ENCODE data around the gene RASSF4. TPM values are rescaled to one million over a fixed set of nuclear protein-coding genes. Genes with fewer than 3 reads are reported as not detected.
A peak's percentile ranks its signal among the peaks of the same experiment; 100 is the strongest.

The RASSF4 gene
- total and polyA plus RNA-seq, 2 donors (not counting 3 experiments of a cell fraction or from before 2014, with no cell fraction given) = 7.6 to 8.2 TPM

DNA sequence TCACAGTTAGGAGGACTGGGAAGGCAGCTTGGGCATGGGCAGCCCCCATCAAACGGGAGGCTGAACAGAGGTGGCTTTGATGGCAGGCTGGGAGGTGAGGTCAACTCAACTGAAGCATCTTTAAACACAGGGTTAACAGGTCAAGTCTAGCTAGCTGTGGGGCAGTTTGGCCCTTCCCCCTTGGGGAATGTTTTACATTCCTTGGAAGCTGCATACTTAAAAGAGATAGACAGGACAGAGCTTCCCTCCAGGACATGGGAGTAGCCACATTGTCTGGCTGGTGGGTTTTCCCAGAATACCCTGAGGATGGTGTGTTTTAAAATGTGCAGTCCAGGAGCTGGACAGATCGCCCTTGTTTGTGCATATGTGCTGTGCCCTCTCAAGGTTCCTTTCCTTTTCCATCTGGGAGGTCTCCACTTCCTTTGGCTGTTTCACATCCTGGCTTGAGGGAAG, 6.8 kb upstream of the RASSF4 start:
- Histone ChIP-seq H3K4me3 (replicated peaks in 1 of 3; ENCODE audit: insufficient read depth in 1 of 3, low read depth in 1 of 3, low read length in 3 of 3) (no peak overlapping the region), H3K79me2 (ENCODE audit: control insufficient read depth, insufficient read depth, low read length) (no peaks in the 10 kb centered on the region), H3K36me3 (ENCODE audit: control insufficient read depth in 2 of 2, extremely low read depth in 1 of 2, insufficient read depth in 2 of 2, low read length in 2 of 2) (no peaks in the 10 kb centered on the region), H3K9ac (replicated peaks; ENCODE audit: extremely low read depth, insufficient read depth, low read length) (no peak overlapping the region), H3K4me1 (ENCODE audit: control insufficient read depth, extremely low read depth, insufficient read depth, low read length) (no peaks in the 10 kb centered on the region), H3K9me1 (replicated peaks; ENCODE audit: control insufficient read depth, extremely low read depth, insufficient read depth, low read length) (no peaks in the 10 kb centered on the region), H4K20me1 (replicated peaks; ENCODE audit: control insufficient read depth, extremely low read depth, insufficient read depth, low read length) (no peaks in the 10 kb centered on the region), H3K4me2 (ENCODE audit: insufficient read depth, low read length) (no peak overlapping the region), H3K27me3 (ENCODE audit: control insufficient read depth in 2 of 2, insufficient read depth in 2 of 2, low read length in 2 of 2) (no peaks in the 10 kb centered on the region), H3K9me3 (replicated peaks; ENCODE audit: control insufficient read depth, insufficient read depth, low read length) (no peaks in the 10 kb centered on the region), H2AFZ (ENCODE audit: low read depth, low read length) (no peak overlapping the region), H3K27ac (ENCODE audit: insufficient read depth, low read depth, low read length) (no peak overlapping the region)
- intact Hi-C loops (cut with micrococcal nuclease) (no loop called here), dilution Hi-C loops (cut with MboI; ENCODE audit: extremely low pct_ligation_motif_present, low sequenced_read_pairs) (no loop called here)
- DNase-seq (ENCODE audit: low read depth, low spot score) = no peak
- BruUV-seq (replicated peaks) = no TSS peak
- ChIA-PET CTCF (interaction anchor here (1.1 to 1.9 kb wide), 3 partner anchors 10 to 23 kb away, joined by 3 to 5 read pairs (median 5); no protein-coding TSS in a partner anchor), POLR2A (no interaction called here)
- TF ChIP-seq EZH2 (IDR thresholded peaks at IDR 0.05; ENCODE audit: borderline replicate concordance, low read depth, low read length, severe bottlenecking) = no peak
- TF ChIP-seq, protein P1, sequence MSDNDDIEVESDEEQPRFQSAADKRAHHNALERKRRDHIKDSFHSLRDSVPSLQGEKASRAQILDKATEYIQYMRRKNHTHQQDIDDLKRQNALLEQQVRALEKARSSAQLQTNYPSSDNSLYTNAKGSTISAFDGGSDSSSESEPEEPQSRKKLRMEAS (IDR thresholded peaks at IDR 0.05; ENCODE audit: insufficient read depth, insufficient read length) = no peak
- no peak for TF ChIP-seq FOS (IDR thresholded peaks at IDR 0.05; ENCODE audit: borderline replicate concordance, insufficient read depth, low read length)
- no peak for TF ChIP-seq POLR2A (IDR thresholded peaks at IDR 0.05; ENCODE audit: low read depth, low read length)
- no peak for TF ChIP-seq JUN (IDR thresholded peaks at IDR 0.05; ENCODE audit: borderline replicate concordance, insufficient read depth, insufficient read length, low read depth)
- no peak for TF ChIP-seq GATA2 (IDR thresholded peaks at IDR 0.05; ENCODE audit: insufficient read depth, insufficient read length, low read depth, low read length)
- TF ChIP-seq MYC (IDR thresholded peaks at IDR 0.05; ENCODE audit: low read depth, low read length) = no peak
- TF ChIP-seq, protein P2, sequence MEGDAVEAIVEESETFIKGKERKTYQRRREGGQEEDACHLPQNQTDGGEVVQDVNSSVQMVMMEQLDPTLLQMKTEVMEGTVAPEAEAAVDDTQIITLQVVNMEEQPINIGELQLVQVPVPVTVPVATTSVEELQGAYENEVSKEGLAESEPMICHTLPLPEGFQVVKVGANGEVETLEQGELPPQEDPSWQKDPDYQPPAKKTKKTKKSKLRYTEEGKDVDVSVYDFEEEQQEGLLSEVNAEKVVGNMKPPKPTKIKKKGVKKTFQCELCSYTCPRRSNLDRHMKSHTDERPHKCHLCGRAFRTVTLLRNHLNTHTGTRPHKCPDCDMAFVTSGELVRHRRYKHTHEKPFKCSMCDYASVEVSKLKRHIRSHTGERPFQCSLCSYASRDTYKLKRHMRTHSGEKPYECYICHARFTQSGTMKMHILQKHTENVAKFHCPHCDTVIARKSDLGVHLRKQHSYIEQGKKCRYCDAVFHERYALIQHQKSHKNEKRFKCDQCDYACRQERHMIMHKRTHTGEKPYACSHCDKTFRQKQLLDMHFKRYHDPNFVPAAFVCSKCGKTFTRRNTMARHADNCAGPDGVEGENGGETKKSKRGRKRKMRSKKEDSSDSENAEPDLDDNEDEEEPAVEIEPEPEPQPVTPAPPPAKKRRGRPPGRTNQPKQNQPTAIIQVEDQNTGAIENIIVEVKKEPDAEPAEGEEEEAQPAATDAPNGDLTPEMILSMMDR (IDR thresholded peaks at IDR 0.05; ENCODE audit: extremely low read depth in 1 of 2, insufficient read depth in 1 of 2, low read depth in 1 of 2, low read length in 2 of 2) = no peak
- TF ChIP-seq POLR2AphosphoS5 (IDR thresholded peaks at IDR 0.05; ENCODE audit: insufficient read depth, low read depth, low read length) = no peak
- FAIRE-seq = peak; percentile 4
